GM18951 (cell line): ENCODE results near the gene HMGXB4.

ENCODE experiments used
- POLR2A ChIP-seq: IDR thresholded peaks from 4 replicates; pipeline ENCODE4 v1.6.1; 2011; ENCODE audit warnings: mild to moderate bottlenecking; ENCODE audit not compliant: insufficient read length, insufficient read depth; ENCODE audit errors: extremely low read depth
- in situ Hi-C: fragments of 300-500 bp; cut with MboI; formaldehyde crosslinking; loops from one replicate; pipeline ENCODE4 v1.12.0; 2022; ENCODE audit warnings: low sequenced_read_pairs, mixed read lengths, inconsistent platforms; ENCODE audit not compliant: unreplicated experiment

The HMGXB4 gene

GRCh38 chr22:35308480-35309021 is 51.3 kb downstream of the HMGXB4 start:
- in situ Hi-C loops = no loop called here
- no peak for TF ChIP-seq POLR2A

GRCh38 chr22:35310556-35311550 is 53.6 kb downstream of the HMGXB4 start:
- TF ChIP-seq POLR2A = no peak
- in situ Hi-C loops = no loop called here

GRCh38 chr22:35311551-35311999 is 54.3 kb downstream of the HMGXB4 start:
- in situ Hi-C loops = no loop called here
- no peak for TF ChIP-seq POLR2A

- in situ Hi-C loops = no loop called here
- TF ChIP-seq POLR2A = no peak
These were observed 55.1 kb downstream of the HMGXB4 start for GRCh38 chr22:35312198-35313059.

- no peak for TF ChIP-seq POLR2A
- in situ Hi-C loops = no loop called here
These were observed 56.2 kb downstream of the HMGXB4 start for GRCh38 chr22:35313311-35314121.

- in situ Hi-C loops = no loop called here
- TF ChIP-seq POLR2A = no peak
These were observed 57.1 kb downstream of the HMGXB4 start for GRCh38 chr22:35314161-35314942.

- in situ Hi-C loops = no loop called here
- TF ChIP-seq POLR2A = no peak
These were observed 58.0 kb downstream of the HMGXB4 start for GRCh38 chr22:35315141-35315854.

- in situ Hi-C loops = no loop called here
- no peak for TF ChIP-seq POLR2A
These were observed 58.8 kb downstream of the HMGXB4 start for GRCh38 chr22:35315855-35316745.

- TF ChIP-seq POLR2A = no peak
- in situ Hi-C loops = no loop called here
These were observed 59.5 kb downstream of the HMGXB4 start for GRCh38 chr22:35316751-35317150.

GRCh38 chr22:35317680-35318290 is 60.5 kb downstream of the HMGXB4 start:
- in situ Hi-C loops = no loop called here
- no peak for TF ChIP-seq POLR2A
